Ovary (tissue), 9 donors: ENCODE measurements around the gene TAF15. TPM values are rescaled to one million over a fixed set of nuclear protein-coding genes. Genes with fewer than 3 reads are reported as not detected.

Experiments
- DNase-seq, 5 donors: peaks; one replicate each; pipeline ENCODE4 v3.0.0-alpha.2; 2019 to 2020
- H3K27ac ChIP-seq, 2 donors: fragments of 200-600 bp; one replicate each; pipeline versions ENCODE4 v1.5.1 to v1.8.0; 2019 to 2022
- H3K27me3 ChIP-seq: fragments of 200-600 bp; one replicate; pipeline ENCODE4 v1.8.0; 2022
- H3K36me3 ChIP-seq: fragments of 200-600 bp; sonication (generic); one replicate; pipeline ENCODE4 v1.5.1; 2019
- H3K4me1 ChIP-seq: one replicate; pipeline ENCODE4 v1.8.1; 2013; ENCODE audit warnings: mild to moderate bottlenecking, moderate library complexity; ENCODE audit not compliant: insufficient read depth
- H3K4me3 ChIP-seq: fragments of 200-600 bp; sonication (generic); one replicate; pipeline ENCODE4 v1.5.1; 2017
- H3K9me3 ChIP-seq, 2 donors: fragments of 200-600 bp in 1 of 2; sonication (generic) in 1 of 2; one replicate each; pipeline versions ENCODE4 v1.5.1 to v1.8.1; 2013 to 2019; ENCODE audit warnings: mild to moderate bottlenecking in 1 of 2, moderate library complexity in 1 of 2
- EP300 ChIP-seq: sonication (generic); formaldehyde crosslinking; IDR thresholded peaks from one replicate; pipeline ENCODE4 v1.6.1; 2017; ENCODE audit warnings: antibody characterized with exemption
- POLR2A ChIP-seq: fragments of 450-650 bp; IDR thresholded peaks from one replicate; pipeline ENCODE4 v1.6.1; 2017; ENCODE audit warnings: antibody characterized with exemption, mild to moderate bottlenecking, moderate library complexity
- WGBS, 3 donors: extraction: QIAGEN DNeasy Blood & Tissue Kit in 1 of 3; methylation state at CpG; one replicate each; pipeline versions ENCODE4 v1.1.5 to v1.1.7; 2013 to 2017; 5-methylcytosine and 5-hydroxymethylcytosine counted together
- intact Hi-C, 4 donors: fragments of 100-400 bp; cut with DNase I; formaldehyde crosslinking; loops; one replicate each; pipeline versions ENCODE4 v1.11.0 to v1.15.1; 2022 to 2023
- polyA plus RNA-seq, 2 donors: library from polyadenylated mRNA; stranded (reverse); fragments of 200-250 nt in 1 of 2; fragments of 350-450 nt in 1 of 2; fragmentation: Illumina TruSeq in 1 of 2; extraction: RNeasy Lipid Tissue Mini Kit (QIAGEN cat#74804) in 1 of 2; gene quantifications; one replicate each; pipeline ENCODE4 v1.2.3, GENCODE V29; 2013 to 2014
- total RNA-seq, 7 donors: library from RNA; depleted of rRNA in 2 of 7; stranded (reverse); fragments of >200 nt in 2 of 7; fragmentation: NEBNext Ultra II Directional in 3 of 7; extraction: Animal tissue kit (Norgen Biotek cat#: 25700) in 3 of 7; gene quantifications; one replicate each; pipeline versions ENCODE4 v1.1.0 to v1.2.4, GENCODE V29; 2016 to 2023
- TF ChIP-seq, protein P1 (sequence below), 3 donors: fragments of 450-650 bp in 2 of 3; fragments of 200-600 bp in 1 of 3; IDR thresholded peaks; one replicate each; pipeline versions ENCODE4 v1.5.1 to v1.8.0; 2016 to 2022; ENCODE audit warnings: antibody characterized with exemption in 3 of 3, mild to moderate bottlenecking in 1 of 3
- donor health status: DM: no; HTN: no; CAD: no; lungs with moderate emphysema.
- donor health status: DM: no; HTN: no; CAD: no.
- donor health status: Bipolar disorder and iron deficiency.
- donor health status: DM: yes; HTN: yes; CAD: no.
- donor health status: DM: no; HTN: no; CAD: no.
- donor health status: DM: yes; HTN: yes; CAD: no.

Gene TAF15
- total and polyA plus RNA-seq, 9 donors = 30.2 to 223 (median 126) TPM

DNA sequence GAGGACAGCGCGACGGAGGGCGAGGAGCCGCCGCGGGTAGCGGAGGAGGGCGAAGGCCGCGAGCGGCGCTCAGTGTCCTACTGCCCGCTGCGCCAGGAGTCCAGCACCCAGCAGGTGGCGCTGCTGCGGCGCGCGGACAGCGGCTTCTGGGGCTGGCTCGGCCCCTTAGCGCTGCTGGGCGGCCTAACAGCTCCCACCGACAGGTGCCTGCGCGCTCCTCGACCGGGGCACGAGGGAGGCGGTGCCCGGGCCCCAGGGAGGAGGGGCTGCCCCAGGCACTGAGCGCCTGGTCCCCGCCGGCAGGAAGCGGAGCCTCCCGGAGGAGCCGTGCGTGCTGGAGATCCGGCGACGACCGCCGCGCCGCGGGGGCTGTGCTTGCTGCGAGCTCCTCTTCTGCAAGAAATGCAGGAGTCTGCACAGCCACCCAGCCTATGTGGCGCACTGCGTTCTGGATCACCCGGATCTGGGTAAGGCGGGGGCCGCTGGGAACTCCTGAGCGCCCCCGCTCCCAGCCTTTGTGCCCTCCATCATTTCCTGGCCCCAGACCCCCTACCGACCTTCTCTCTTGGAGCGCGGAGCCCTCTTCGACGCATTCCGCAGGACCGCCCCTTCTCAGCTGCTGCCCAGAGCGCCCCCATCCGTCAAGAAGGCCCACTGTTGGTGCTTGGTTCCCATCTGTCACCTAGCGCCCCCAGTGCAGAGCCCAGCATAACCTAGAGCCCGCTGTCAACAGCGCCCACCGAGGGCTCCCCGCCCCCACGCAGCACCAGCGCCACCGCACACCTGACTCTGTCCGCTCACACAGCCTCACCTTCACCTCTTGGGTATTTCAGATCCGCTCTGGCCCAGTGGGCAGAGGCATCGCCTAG, 44.9 kb upstream of the TAF15 start:
- H3K36me3 ChIP-seq = no peaks in the 10 kb centered on the region

DNA sequence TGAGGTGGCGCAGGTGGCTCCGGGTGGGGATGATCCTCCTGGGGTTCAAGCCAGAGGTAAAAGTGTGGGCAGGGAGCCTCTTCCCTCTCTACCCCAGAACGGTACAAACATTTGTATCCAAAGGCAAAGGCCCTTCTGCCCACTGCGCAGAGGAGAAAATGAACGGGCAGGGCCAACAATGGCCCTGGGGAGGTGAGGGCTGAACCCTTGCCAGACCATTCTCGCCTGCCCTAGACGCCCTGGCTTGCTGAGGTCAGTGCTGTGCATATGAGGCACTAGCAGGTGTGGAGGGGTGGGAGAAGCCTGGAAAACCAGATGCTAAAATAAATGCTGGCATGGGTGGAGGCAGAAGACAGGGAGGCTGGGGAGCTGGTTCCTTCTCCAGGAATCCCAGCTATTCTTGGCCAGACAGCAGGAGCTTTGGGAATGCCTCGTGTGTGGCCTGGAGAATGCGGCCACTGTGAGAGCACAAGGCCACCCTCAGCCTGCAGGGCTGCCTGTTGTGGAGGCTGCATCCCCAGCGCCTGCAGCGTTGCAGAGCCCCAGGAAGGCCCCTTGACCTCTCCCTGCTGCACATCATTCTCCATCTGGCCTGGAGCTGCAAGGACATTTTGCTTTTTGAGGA, 44.1 kb upstream of the TAF15 start:
- H3K4me3 ChIP-seq = no peak overlapping the region
- no peaks in the 10 kb centered on the region for H3K27me3 ChIP-seq
- H3K4me1 ChIP-seq = peaks cover 3% of the 10 kb centered on the region
- H3K27ac ChIP-seq = no peak overlapping the region
- no peaks in the 10 kb centered on the region for H3K9me3 ChIP-seq
- intact Hi-C loops = loop anchor here in 3 of 4 donors (2.0 to 10.0 kb wide), 3 partner anchors 40 to 720 kb away; partner anchors contain the start of genes TAF15 (in 1 of the 3) and ZNHIT3 (in 1 of the 3)
- TF ChIP-seq POLR2A = no peak
- TF ChIP-seq, protein P1, sequence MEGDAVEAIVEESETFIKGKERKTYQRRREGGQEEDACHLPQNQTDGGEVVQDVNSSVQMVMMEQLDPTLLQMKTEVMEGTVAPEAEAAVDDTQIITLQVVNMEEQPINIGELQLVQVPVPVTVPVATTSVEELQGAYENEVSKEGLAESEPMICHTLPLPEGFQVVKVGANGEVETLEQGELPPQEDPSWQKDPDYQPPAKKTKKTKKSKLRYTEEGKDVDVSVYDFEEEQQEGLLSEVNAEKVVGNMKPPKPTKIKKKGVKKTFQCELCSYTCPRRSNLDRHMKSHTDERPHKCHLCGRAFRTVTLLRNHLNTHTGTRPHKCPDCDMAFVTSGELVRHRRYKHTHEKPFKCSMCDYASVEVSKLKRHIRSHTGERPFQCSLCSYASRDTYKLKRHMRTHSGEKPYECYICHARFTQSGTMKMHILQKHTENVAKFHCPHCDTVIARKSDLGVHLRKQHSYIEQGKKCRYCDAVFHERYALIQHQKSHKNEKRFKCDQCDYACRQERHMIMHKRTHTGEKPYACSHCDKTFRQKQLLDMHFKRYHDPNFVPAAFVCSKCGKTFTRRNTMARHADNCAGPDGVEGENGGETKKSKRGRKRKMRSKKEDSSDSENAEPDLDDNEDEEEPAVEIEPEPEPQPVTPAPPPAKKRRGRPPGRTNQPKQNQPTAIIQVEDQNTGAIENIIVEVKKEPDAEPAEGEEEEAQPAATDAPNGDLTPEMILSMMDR (IDR thresholded peaks at IDR 0.05) = no peak
- TF ChIP-seq EP300 = no peak
- no peak for DNase-seq
- WGBS, 3 donors = 47 to 50% (median 49%) methylated on average over 11 of the region's 11 CpGs
- H3K36me3 ChIP-seq = no peaks in the 10 kb centered on the region

More for the DNA sequence above, 44.9 kb upstream of the TAF15 start:
- no peak for TF ChIP-seq POLR2A
- TF ChIP-seq, protein P1 (IDR thresholded peaks at IDR 0.05) = peak; percentile 85 to 91 (median 91)
- TF ChIP-seq EP300 = no peak
- peak; percentile 77 to 91 (median 83) for DNase-seq
- H3K4me3 ChIP-seq = peak overlapping the region; percentile 38
- no peaks in the 10 kb centered on the region for H3K27me3 ChIP-seq
- no peak overlapping the region for H3K27ac ChIP-seq
- intact Hi-C loops = loop anchor here (2.0 to 10.0 kb wide), 3 partner anchors 40 to 720 kb away; partner anchors contain the start of genes TAF15 (in 1 of the 4) and ZNHIT3 (in 1 of the 4)
- H3K9me3 ChIP-seq = no peaks in the 10 kb centered on the region
- peaks cover 3% of the 10 kb centered on the region for H3K4me1 ChIP-seq
- 5 to 7% (median 5%) methylated on average over 44 to 75 of the region's 75 CpGs for WGBS, 3 donors

DNA sequence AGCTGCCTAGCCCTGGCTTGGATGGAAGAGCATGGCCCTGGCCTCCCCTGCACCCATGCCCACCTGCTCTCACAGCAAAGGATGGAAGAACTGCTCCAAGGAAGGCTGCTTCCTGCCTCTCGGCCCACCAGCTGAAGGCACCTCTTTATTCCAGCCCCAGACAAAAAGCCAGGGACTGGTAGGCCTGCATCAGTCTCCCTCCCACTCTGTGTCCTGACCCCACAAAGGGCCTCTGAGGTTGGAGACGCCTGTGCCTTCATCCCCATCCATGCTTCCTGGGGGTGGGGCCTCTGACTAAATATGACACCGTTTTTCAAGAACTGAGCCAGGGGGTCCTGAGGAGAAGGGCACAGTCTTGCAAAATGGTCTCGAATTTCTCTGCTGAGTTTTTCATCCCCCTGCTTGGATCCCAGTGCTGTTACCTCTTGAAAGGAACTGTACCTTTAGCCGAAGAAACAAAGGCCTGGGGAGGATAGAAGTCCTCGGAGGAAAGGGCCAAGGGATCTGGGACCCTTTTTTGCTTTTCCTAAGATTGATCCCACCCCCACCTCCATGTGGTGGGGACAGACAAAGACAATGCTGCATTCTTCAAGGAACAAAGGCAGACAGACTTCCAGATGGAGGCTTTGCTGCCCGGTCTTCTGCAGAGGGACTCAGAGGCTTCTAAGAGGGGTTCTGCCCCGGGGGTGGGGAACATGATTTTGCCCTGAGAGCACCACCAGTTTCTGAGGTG, 43.4 kb upstream of the TAF15 start:
- Histone ChIP-seq H3K4me3 (no peak overlapping the region), H3K9me3 (no peaks in the 10 kb centered on the region), H3K4me1 (peaks cover 3% of the 10 kb centered on the region), H3K36me3 (no peaks in the 10 kb centered on the region), H3K27ac (no peak overlapping the region), H3K27me3 (no peaks in the 10 kb centered on the region)
- TF ChIP-seq EP300 = no peak
- TF ChIP-seq, protein P1 (IDR thresholded peaks at IDR 0.05) = no peak
- TF ChIP-seq POLR2A = no peak
- no peak for DNase-seq
- intact Hi-C loops = loop anchor here in 3 of 4 donors (2.0 to 10.0 kb wide), 3 partner anchors 39 to 719 kb away; partner anchors contain the start of genes TAF15 (in 1 of the 3) and ZNHIT3 (in 1 of the 3)
- WGBS, 3 donors = 62 to 73% (median 71%) methylated on average over 8 of the region's 8 CpGs

DNA sequence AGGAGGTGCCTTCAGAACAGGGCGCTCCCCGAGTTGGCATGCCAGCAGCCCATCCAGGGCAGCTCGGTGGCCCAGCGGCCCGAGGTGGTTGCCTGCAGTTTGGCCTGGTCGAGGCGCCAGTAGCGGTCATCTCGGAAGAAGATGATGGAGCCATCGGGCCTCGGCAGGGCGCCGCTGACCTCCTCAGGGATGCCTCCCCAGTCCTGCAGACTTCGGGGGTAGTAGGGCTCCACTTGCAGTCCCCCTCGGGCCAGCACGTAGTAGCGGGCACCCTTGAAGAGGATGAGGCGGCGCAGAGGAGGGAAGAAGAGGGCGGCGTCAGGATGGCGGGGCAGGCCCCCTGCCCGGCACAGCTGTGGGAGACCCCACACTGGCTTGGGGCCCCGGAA, 42.8 kb upstream of the TAF15 start:
- TF ChIP-seq POLR2A (no peak), EP300 (no peak)
- TF ChIP-seq, protein P1 (IDR thresholded peaks at IDR 0.05) = no peak
- no peak for DNase-seq
- H3K4me3 ChIP-seq = no peak overlapping the region
- peaks cover 3% of the 10 kb centered on the region for H3K4me1 ChIP-seq
- no peaks in the 10 kb centered on the region for H3K36me3 ChIP-seq
- intact Hi-C loops = loop anchor here in 1 of 4 donors (5.0 to 10.0 kb wide), 2 partner anchors 41 to 718 kb away; partner anchors contain the start of genes TAF15 and ZNHIT3
- no peak overlapping the region for H3K27ac ChIP-seq
- H3K9me3 ChIP-seq = no peaks in the 10 kb centered on the region
- WGBS, 3 donors = 89 to 93% (median 91%) methylated on average over 23 to 24 of the region's 24 CpGs
- no peaks in the 10 kb centered on the region for H3K27me3 ChIP-seq
